ENCODE measurements around the gene SPATA13.

Gene SPATA13

GRCh38 chr13:24221007-24221406 lies 60.5 kb downstream of the SPATA13 start:
- in situ Hi-C loops (cut with MboI; ENCODE audit: low sequenced_read_pairs) = no loop called here

- in situ Hi-C loops (cut with MboI; ENCODE audit: low sequenced_read_pairs) = no loop called here
Measured at GRCh38 chr13:24222756-24223155, 62.2 kb downstream of the SPATA13 start.

GRCh38 chr13:24223341-24224231 lies 63.1 kb downstream of the SPATA13 start:
- in situ Hi-C loops (cut with MboI; ENCODE audit: low sequenced_read_pairs) = no loop called here

- in situ Hi-C loops (cut with MboI; ENCODE audit: low sequenced_read_pairs) = no loop called here
Measured at GRCh38 chr13:24224232-24224680, 63.7 kb downstream of the SPATA13 start.

- in situ Hi-C loops (cut with MboI; ENCODE audit: low sequenced_read_pairs) = no loop called here
Measured at GRCh38 chr13:24225062-24225461, 64.5 kb downstream of the SPATA13 start.

- in situ Hi-C loops (cut with MboI; ENCODE audit: low sequenced_read_pairs) = no loop called here
Measured at GRCh38 chr13:24225930-24226329, 65.4 kb downstream of the SPATA13 start.

GRCh38 chr13:24226762-24227161 lies 66.2 kb downstream of the SPATA13 start:
- in situ Hi-C loops (cut with MboI; ENCODE audit: low sequenced_read_pairs) = no loop called here

GRCh38 chr13:24228852-24229458 lies 68.4 kb downstream of the SPATA13 start:
- in situ Hi-C loops (cut with MboI; ENCODE audit: low sequenced_read_pairs) = no loop called here

GRCh38 chr13:24230428-24231072 lies 70.0 kb downstream of the SPATA13 start:
- in situ Hi-C loops (cut with MboI; ENCODE audit: low sequenced_read_pairs) = no loop called here

- in situ Hi-C loops (cut with MboI; ENCODE audit: low sequenced_read_pairs) = no loop called here
Measured at GRCh38 chr13:24231377-24231776, 70.9 kb downstream of the SPATA13 start.

- in situ Hi-C loops (cut with MboI; ENCODE audit: low sequenced_read_pairs) = no loop called here
Measured at GRCh38 chr13:24232037-24232436, 71.5 kb downstream of the SPATA13 start.

GRCh38 chr13:24232474-24232873 lies 72.0 kb downstream of the SPATA13 start:
- in situ Hi-C loops (cut with MboI; ENCODE audit: low sequenced_read_pairs) = no loop called here

GRCh38 chr13:24233351-24233901 lies 72.9 kb downstream of the SPATA13 start:
- in situ Hi-C loops (cut with MboI; ENCODE audit: low sequenced_read_pairs) = no loop called here

- in situ Hi-C loops (cut with MboI; ENCODE audit: low sequenced_read_pairs) = no loop called here
Measured at GRCh38 chr13:24234200-24234915, 73.8 kb downstream of the SPATA13 start.

- in situ Hi-C loops (cut with MboI; ENCODE audit: low sequenced_read_pairs) = no loop called here
Measured at GRCh38 chr13:24237356-24237755, 76.8 kb downstream of the SPATA13 start.

GRCh38 chr13:24241336-24241735 lies 80.8 kb downstream of the SPATA13 start:
- in situ Hi-C loops (cut with MboI; ENCODE audit: low sequenced_read_pairs) = no loop called here

- in situ Hi-C loops (cut with MboI; ENCODE audit: low sequenced_read_pairs) = no loop called here
Measured at GRCh38 chr13:24242100-24242499, 81.6 kb downstream of the SPATA13 start.

- in situ Hi-C loops (cut with MboI; ENCODE audit: low sequenced_read_pairs) = no loop called here
Measured at GRCh38 chr13:24243302-24243701, 82.8 kb downstream of the SPATA13 start.

- in situ Hi-C loops (cut with MboI; ENCODE audit: low sequenced_read_pairs) = no loop called here
Measured at GRCh38 chr13:24244802-24245201, 84.3 kb downstream of the SPATA13 start.

- in situ Hi-C loops (cut with MboI; ENCODE audit: low sequenced_read_pairs) = no loop called here
Measured at GRCh38 chr13:24247016-24247415, 86.5 kb downstream of the SPATA13 start.

- in situ Hi-C loops (cut with MboI; ENCODE audit: low sequenced_read_pairs) = no loop called here
Measured at GRCh38 chr13:24249624-24250023, 89.1 kb downstream of the SPATA13 start.
